GM21515 (cell line): ENCODE measurements around the gene DUSP5.

Experiments used
- ATAC-seq: cut with Tn5 transposase; IDR thresholded peaks from one replicate; pipeline ENCODE4 v1.9.1; 2021; ENCODE audit not compliant: unreplicated experiment

DUSP5 gene

DNA sequence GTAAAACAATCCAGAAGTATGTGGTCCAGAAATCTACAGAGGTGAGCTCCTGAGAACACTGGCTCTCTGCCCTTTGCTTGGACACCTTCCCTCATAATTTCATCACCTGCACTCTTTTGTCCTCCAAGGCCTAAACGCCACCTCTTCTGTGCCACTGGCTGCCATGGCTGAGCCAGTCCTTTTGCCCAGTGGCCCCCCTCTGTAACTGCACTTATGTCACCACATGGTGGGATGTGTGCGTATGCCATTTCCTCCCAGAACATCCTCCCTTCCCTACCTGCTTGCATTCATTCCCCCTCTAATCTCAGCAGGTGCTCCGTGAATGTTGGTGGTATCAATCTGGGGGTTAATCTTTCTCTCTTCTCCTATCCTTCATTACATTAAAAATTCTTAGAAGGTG is 17.3 kb upstream of the DUSP5 start:
- no peak for ATAC-seq

- ATAC-seq: no peak
Observed at GRCh38 chr10:110481919-110482318, 15.8 kb upstream of the DUSP5 start.

- ATAC-seq: no peak
Observed at GRCh38 chr10:110483633-110484032, 14.1 kb upstream of the DUSP5 start.

DNA sequence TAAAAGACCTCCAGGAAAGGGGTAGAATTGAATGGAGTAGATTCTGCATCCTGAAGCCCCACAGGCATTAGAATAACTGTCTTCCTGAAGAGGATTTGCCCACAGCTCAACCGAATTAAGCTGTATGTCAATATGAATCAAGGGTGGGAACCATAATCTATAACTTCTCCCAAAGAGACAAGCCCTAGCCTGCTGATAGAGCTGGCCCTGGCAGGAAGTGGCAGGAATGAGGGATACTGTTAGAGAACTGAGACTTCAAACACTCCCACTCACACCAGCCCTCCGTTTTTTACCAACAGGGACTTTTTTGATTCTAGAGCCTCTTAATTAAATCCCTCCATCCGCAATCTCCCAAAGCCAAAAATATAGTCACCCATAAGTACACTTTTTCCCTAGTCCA is 12.2 kb upstream of the DUSP5 start:
- ATAC-seq: no peak

- ATAC-seq: no peak
Observed at GRCh38 chr10:110486680-110487410, 10.9 kb upstream of the DUSP5 start.

- no peak for ATAC-seq
Observed at GRCh38 chr10:110487411-110488331, 10.0 kb upstream of the DUSP5 start.

GRCh38 chr10:110488332-110488681 is 9.4 kb upstream of the DUSP5 start:
- ATAC-seq: no peak

GRCh38 chr10:110488940-110489339 is 8.8 kb upstream of the DUSP5 start:
- no peak for ATAC-seq

- ATAC-seq: no peak
Observed at GRCh38 chr10:110490640-110491039, 7.1 kb upstream of the DUSP5 start.

- no peak for ATAC-seq
Observed at GRCh38 chr10:110491346-110491745, 6.4 kb upstream of the DUSP5 start.

GRCh38 chr10:110492069-110492822 is 5.5 kb upstream of the DUSP5 start:
- no peak for ATAC-seq

DNA sequence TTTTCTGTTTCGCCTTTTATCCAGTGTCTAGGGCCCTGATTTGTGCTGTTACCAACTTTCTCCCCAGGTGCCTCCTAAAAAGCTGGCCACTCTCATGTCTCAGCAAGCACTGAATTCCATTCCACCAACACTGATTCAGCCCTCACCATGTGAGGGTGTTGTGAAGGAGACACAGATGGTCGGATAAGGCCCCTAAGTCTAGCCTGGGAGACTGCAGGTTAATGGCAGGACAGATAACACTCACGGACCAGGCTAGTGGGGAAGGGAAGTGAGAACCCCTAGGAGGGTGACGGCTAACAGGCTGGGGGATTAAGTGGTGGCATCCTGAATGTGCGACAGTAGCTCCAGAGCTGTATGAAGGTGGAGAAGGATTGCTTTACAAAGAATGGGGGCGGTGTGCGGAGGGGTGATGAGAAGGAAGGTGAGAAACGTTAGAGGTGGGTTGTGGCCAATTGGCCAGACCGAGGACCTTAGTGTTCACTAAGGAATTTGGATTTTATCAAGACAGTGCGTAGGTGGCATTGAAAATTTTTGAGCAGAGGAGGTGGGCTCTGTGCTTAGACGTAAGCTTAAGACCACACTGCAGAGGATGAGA is 3.8 kb upstream of the DUSP5 start:
- no peak for ATAC-seq

DNA sequence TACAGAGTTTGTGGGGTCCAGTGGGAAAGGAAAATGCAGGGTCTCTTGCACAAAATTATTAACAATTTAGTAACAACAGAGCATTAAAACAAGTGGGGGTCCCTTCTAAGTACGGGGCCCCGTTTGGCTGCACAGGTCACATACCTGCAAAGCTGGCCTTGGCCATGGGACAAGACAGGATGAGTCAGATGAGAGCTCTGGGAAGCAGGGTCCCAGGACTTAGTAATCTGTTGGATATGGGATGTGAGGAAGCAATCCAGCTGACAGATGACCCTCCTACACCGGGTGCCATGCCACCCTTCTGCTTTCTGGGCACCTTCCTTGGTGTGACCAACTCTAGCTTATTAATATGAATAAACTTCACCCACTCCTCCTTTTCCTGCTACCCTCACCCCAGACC is 3.2 kb upstream of the DUSP5 start:
- ATAC-seq: no peak

DNA sequence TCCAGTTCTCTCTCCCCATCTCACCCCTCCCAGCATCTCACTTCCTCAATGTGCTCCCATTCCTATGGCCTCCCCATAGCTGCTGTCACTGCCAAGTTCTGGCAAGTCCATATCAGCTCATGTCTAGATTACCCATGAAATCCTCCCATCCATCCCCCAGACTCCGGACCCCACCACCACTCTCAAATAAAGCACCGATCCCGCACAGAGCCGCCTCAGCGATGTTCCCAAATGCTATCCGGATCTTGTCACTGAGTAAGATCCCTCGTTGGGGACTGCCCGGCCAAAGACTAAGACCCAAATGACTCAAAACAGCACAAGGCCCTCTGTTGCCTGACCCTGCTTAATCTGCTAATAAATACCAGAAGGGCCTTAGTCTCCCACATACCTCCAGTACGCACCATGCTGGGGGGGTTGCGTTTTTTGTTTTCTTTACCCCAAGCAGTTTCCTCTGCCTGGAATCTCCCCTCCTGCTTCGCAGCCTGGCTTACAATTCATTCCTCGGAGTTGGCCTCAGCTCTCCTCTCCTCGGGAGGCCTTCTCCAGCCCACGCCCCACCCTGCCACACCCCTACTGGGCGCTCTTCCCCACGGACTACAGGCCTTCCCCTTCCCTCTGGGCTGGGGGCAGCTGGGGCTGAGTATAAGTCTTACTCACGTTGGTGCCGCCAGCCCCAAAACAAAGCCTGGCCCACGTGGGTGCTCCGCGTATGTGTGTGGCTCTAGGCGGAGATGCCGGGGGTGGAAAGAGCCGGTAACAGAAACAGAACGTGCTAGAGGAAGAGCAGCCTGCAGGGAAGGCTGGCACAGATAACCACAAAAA is 1.8 kb upstream of the DUSP5 start:
- no peak for ATAC-seq

DNA sequence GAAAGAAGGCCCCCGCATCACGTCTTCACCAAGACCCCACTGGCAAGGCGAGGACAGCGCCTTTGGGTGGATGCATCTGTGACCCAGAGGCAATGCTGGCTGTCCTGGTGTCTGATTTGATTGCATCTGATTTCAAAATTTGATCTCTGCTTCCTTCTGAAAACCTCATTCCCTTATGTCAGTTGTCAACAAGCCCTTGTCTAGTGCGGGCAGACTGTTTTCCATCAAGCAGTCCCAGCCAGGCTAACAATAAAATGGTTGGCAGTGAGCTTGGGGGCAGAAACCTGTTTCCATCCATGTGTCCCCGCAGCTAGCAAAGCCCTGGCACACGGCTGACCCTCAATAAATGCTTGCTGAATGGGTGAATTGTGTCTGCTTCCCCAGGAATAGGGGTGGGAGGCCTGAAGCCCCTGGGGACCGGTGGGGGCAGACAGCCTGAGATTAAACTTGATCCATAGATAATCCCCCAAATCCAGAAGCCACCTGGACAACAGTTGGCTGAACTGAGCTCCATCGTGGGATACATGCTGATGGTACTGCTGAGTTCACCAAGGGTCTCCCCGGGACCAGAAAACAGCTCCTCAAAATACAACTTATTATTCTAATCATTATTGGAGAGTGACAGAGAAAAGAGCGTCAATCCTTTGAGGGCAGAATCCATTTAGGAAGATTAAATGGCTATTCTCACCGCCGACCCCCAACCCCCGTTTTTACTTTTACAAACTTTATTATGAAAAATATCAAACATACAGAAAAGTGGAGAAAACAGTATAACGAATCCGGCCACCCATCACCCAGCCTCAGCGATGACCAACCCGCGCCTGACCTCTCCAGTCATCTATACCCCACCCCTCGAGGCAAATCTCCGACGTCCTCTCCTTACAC is 912 bp upstream of the DUSP5 start:
- no peak for ATAC-seq

DNA sequence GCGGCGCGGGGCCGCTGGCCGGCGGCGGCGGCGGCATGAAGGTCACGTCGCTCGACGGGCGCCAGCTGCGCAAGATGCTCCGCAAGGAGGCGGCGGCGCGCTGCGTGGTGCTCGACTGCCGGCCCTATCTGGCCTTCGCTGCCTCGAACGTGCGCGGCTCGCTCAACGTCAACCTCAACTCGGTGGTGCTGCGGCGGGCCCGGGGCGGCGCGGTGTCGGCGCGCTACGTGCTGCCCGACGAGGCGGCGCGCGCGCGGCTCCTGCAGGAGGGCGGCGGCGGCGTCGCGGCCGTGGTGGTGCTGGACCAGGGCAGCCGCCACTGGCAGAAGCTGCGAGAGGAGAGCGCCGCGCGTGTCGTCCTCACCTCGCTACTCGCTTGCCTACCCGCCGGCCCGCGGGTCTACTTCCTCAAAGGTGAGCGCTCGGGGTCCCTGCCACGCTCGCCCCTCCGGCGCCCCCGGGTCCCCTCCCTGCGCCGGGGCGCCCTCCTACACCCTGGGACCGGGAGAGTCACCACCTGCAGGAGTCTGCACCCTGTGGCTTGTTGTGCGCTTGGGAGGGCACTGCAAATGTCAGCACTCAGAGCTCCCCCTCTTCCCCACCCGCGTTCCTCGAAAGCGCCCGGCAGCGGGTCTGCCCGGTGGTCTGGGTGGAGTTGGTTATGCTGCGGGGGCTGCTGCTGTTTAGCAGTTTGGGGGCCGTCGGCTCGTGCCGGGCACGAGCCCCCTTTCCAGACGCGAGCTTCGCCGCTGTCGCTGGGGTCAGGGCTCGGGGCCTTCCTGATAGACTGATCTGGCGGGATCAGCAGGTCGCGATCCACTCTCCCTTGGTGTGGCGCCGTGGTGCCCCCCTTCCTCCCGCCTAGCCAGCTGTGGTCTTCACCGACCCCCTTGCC is 627 bp downstream of the DUSP5 start:
- peak; percentile 12 for ATAC-seq

DNA sequence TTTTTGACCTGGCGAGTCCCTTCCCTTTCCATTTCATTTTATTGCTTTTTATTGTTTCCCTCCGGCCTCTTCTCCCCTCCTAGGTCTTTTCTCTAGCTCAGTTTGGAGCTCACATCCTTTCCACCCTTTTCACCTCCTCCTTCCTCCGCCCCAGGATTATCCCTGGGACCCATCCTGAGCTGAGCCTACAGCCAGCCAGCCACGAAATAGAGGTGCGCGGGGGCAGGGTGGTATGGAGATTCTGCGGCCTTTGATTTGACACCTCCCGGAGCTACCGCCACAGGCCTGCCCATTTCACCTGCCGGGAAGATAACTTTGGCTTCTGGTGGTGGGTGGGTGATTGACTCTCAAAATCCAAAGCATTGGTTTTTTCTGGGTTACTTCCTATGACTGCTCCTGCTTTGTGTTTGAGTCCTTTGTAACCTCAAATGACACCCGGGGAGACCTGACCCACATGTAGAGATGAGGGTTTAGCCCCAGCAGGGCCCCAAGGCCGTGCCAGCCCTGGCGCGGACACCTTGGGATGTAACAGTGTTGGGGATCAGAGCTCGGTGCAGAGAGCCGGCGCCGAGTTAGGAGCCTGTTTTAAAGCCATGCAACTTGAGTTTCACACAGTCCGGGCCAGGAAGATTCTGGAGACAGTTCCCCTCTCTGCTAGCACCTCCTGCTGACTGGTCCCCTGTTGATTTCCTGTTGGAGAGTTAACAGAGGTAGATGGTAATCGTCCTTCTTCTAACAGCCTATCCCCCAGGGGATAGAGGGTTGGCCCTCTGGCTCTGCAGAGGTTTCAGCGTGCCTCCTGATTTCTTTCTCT is 1.5 kb downstream of the DUSP5 start:
- ATAC-seq: no peak
